Body of pancreas (tissue), 4 donors: ENCODE results near the gene FILIP1L.

Experiments
- POLR2A ChIP-seq, 3 donors: fragments of 450-650 bp; IDR thresholded peaks; one replicate each; pipeline ENCODE4 v1.6.1; 2016; ENCODE audit warnings: antibody characterized with exemption in 3 of 3, mild to moderate bottlenecking in 2 of 3
- TF ChIP-seq, protein P1 (sequence below), 7 experiments: fragments of 450-650 bp in 4 of 7; fragments of 200-600 bp in 3 of 7; sonication (generic) in 3 of 7; IDR thresholded peaks; one replicate each; pipeline ENCODE4 v1.5.1; 2016 to 2019; ENCODE audit warnings: antibody characterized with exemption in 7 of 7

DNA sequence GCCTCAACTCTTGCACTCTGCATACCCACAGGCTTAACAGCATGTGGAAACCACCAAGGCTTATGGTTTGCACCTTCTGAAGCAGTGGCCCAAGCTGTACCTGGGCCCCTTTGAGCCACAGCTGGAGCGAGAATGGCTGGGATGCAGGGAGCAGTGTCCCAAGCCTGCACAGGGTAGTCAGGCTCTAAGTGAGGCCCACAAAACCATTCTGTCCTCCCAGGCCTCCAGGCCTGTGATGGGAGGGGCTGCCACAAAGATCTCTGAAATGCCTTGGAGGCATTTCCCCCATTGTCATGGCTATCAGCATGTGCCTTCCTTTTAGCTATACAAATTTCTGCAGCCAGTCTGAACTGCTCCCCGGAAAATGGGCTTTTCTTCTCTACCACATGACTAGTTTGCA lies 309.1 kb downstream of the FILIP1L start:
- TF ChIP-seq POLR2A (IDR thresholded peaks at IDR 0.05) = no peak
- TF ChIP-seq, protein P1, sequence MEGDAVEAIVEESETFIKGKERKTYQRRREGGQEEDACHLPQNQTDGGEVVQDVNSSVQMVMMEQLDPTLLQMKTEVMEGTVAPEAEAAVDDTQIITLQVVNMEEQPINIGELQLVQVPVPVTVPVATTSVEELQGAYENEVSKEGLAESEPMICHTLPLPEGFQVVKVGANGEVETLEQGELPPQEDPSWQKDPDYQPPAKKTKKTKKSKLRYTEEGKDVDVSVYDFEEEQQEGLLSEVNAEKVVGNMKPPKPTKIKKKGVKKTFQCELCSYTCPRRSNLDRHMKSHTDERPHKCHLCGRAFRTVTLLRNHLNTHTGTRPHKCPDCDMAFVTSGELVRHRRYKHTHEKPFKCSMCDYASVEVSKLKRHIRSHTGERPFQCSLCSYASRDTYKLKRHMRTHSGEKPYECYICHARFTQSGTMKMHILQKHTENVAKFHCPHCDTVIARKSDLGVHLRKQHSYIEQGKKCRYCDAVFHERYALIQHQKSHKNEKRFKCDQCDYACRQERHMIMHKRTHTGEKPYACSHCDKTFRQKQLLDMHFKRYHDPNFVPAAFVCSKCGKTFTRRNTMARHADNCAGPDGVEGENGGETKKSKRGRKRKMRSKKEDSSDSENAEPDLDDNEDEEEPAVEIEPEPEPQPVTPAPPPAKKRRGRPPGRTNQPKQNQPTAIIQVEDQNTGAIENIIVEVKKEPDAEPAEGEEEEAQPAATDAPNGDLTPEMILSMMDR (IDR thresholded peaks at IDR 0.05) = no peak
